ENCODE results near the gene PLEKHJ1.

The PLEKHJ1 gene

DNA sequence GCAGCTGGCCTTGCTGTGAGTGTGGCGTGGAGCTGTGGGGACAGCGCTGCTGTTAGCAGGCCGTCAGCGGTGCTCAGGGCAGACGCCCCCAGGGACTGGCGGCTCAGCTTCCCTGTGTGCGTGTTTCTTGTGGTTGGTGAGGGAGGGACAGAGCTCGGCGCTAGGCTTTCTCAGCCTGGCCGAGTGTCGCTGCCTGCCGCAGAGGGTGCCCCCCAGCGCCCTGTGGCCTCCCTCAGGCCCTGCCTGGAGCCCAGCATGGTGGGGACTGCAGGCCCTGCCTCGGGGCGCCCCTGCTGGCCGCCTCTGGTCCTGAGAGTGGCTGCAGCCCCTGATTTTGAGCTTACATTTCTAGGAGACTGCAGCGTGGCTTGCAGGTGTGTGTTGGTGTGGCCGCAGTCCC is 36.9 kb downstream of the PLEKHJ1 start:
- no peak for DNase-seq

GRCh38 chr19:2198317-2198716 is 37.8 kb downstream of the PLEKHJ1 start:
- no peak for DNase-seq

DNA sequence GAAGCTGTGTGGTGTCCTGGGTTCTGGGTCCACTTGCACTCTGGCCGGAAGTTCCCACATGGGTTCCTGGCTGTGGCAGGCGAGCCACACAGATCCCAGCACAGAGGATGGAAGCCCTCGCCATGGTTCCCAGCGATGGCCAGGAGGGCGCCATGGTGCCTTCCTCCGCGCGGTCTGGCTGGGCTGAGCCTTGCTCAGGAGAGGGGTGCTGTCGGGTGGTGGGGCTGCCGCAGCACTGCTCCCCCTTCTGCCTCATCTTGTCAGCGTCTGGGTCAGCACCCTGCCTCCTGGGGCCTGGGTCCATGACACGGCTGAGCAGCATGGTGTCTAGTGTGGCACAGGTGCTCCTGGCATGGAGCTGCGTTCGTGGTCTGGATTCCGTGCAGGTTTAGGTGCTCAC is 38.9 kb downstream of the PLEKHJ1 start:
- no peak for DNase-seq

DNA sequence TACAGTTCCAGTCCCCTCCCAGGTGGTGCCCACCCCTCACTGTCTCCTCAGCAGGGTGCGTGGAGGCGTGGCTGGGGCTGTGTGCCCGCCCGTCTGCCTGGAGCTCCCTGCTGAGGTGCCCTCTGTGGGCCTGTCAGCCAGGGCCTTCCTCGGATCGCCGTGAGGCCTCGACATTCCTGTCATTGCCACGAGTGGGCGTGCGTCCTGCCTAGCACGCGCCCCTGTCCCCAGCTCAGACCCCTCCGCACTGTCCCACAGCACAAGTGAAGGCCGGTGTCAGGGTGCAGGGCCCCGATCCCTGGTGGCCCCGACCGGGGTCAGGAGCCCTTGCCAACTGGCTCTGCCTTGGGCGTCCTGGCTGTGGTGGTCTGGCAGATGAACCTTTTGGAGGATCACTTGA is 40.2 kb downstream of the PLEKHJ1 start:
- DNase-seq = no peak

DNA sequence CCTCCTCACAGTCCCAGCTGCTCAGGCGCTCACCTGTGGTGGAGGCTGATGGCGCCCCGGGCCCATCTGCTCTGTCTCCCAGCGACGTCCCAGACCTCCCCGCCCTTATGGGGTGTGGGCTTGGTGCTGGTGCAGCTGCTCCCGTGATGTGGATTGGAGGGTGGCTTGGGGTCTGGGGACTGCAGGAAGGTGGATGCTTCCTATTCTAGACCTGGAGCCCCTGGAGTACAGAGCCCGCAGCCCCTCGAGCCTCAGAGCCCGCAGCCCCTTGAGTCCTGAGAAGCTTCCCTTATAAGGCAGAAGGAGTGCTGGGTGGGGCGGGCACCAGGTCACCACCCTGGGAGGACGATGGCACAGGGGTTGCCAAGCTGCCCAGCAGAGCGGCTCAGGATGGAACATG is 40.8 kb downstream of the PLEKHJ1 start:
- DNase-seq = no peak

- DNase-seq = no peak
Measured at GRCh38 chr19:2194513-2195078, 41.5 kb downstream of the PLEKHJ1 start.

GRCh38 chr19:2193807-2194206 is 42.3 kb downstream of the PLEKHJ1 start:
- no peak for DNase-seq

GRCh38 chr19:2192862-2193261 is 43.3 kb downstream of the PLEKHJ1 start:
- DNase-seq = no peak

DNA sequence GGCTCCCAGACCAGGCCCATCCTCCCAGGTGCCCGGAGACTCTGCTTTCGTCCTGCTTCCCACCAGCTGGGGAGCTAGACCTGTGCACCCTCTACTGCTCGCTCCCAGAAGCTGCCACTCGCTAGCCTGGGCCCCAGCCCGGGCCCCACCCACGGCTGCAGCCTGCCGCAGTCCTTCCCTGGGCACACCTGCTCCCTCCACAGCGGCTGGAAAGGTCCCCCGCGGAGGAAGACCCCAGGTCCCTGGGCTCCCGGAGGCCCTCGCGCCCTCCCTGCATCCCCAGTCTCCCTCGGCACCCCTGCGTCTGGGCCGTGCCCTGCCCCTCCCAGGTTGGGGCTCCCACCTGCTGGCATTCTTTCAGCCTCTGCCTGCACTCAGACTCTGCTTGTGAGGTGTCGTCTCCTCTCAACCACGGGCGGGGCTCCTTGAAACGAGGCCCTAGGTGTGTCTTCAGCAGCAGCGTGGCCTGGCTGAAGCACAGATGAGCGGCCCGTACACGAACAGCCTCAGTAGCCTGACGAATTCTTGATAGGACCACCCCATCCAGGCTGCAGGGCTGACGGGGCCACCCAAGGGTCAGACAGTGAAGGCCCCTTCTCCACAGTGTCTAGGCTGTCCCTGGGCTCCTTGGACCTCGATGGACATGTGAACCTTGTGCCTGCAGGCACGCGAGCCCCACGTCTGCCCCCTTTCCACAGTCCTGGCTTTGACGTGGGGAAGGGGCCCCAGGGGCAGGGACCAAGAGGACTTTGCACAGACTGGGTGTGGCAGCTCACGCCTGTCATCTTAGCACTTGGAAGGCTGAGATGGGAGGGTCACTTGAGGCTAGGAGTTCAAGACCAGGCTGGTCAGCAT is 44.4 kb downstream of the PLEKHJ1 start:
- DNase-seq = no peak

DNA sequence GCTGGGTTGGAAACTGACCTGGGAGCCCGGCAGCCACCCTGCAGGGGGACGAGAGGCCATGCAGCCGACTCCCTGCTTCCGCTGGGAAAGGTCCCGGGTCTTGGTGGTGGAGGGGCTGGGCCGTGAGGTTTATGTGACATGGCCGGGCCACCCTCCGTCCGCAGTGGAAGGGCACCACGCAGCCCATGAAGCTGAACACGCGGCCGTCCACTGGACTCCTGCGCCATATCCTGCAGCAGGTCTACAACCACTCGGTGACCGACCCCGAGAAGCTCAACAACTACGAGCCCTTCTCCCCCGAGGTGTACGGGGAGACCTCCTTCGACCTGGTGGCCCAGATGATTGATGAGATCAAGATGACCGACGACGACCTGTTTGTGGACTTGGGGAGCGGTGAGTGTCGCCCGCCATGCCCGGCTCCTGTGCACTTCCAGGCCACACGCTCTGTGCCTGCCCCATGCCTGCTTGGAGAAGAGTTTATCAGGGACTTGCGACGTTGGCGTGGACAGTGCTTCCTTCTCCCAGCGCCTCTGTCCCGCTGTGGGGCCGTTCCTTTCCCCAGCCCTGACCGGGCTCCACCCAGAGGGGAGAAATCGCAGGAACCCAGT is 45.2 kb downstream of the PLEKHJ1 start:
- DNase-seq = no peak

DNA sequence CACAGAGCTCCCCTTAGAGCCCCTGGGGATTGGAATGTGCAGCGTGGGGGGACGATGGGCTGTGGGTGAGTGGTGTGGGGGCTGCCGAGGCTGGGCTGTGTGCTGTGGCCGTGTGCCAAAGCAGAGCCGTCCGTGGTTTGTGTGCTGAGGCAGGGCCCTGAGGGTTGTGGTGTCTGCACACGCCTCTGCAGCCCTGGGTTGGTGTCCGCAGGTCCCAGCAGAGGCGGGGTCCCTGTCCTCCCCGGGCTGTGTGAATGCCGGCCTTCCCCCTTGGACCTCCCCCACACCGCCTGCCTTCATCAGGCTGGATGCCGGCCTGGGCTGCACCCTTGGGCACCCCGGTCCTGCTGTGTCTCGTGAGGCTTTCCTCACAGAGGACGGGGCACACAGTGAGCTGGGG is 46.2 kb downstream of the PLEKHJ1 start:
- no peak for DNase-seq

DNA sequence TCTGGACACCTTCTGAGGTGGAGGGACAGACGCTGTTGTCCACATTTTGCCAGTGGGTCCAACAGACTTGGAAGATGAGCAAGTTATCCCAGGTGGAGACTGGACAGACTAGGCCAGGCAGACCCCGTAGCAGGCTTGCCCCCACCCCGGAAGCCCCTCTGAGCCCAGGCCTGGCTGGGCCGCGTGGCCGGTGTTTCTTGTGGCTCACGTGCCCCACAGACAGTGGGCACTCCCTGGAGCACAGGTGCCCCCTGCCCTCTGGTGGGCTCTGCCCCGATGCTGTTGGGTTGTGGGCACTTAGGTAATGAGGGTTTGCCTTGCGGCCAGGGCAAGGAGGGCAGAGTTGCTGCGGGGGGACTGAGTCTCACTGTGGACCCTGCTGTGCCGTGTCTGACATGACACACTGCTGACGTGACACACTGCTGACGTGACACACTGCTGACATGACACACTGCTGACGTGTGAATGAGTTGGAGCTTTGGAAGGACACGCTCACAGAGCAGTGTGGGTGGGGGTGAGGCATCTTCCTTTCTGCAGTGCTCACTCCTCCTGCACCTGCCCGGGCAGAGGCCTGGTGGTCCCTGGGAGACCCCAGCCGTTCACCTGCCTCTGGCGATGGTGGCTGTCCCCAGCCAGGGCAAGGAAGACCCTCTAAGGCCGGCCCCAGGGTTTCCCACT is 47.3 kb downstream of the PLEKHJ1 start:
- DNase-seq = no peak

GRCh38 chr19:2187159-2187558 is 49.0 kb downstream of the PLEKHJ1 start:
- DNase-seq = no peak

- DNase-seq = peak; percentile 54
Measured at GRCh38 chr19:2186071-2186846, 49.9 kb downstream of the PLEKHJ1 start.

DNA sequence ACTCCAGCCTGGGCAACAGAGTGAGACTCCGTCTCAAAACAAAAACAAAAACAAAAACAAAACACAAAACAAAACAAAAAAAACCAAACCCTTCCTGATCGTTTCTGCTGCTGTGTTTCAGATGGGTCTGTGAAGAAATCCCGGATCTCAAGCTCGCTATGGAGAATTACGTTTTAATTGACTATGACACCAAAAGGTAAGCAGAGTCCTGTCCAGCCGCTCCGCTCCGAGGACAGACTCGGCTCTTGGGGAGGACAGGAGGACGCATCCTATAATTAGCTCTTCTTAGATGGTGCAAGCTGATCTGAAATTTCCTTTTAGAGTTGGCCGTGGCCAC is 50.4 kb downstream of the PLEKHJ1 start:
- DNase-seq = no peak

GRCh38 chr19:2184422-2184975 is 51.6 kb downstream of the PLEKHJ1 start:
- DNase-seq = no peak
